HG03175 (cell line): ENCODE data around the gene SORBS1.

Experiments used
- ATAC-seq: cut with Tn5 transposase; IDR thresholded peaks from one replicate; pipeline ENCODE4 v1.9.1; 2021; ENCODE audit warnings: mild to moderate bottlenecking, moderate library complexity; ENCODE audit not compliant: unreplicated experiment

SORBS1 gene

GRCh38 chr10:95330966-95331453 lies 230.2 kb downstream of the SORBS1 start:
- no peak for ATAC-seq

GRCh38 chr10:95329296-95329695 lies 231.9 kb downstream of the SORBS1 start:
- no peak for ATAC-seq

GRCh38 chr10:95328013-95328412 lies 233.2 kb downstream of the SORBS1 start:
- ATAC-seq = no peak

GRCh38 chr10:95327367-95327766 lies 233.8 kb downstream of the SORBS1 start:
- no peak for ATAC-seq

GRCh38 chr10:95326396-95326795 lies 234.8 kb downstream of the SORBS1 start:
- ATAC-seq = no peak

GRCh38 chr10:95325863-95326262 lies 235.3 kb downstream of the SORBS1 start:
- ATAC-seq = no peak

- ATAC-seq = no peak
Measured at GRCh38 chr10:95324436-95325268, 236.5 kb downstream of the SORBS1 start.

GRCh38 chr10:95321554-95322301 lies 239.4 kb downstream of the SORBS1 start:
- no peak for ATAC-seq

GRCh38 chr10:95319239-95319638 lies 241.9 kb downstream of the SORBS1 start:
- no peak for ATAC-seq

GRCh38 chr10:95315509-95315908 lies 245.7 kb downstream of the SORBS1 start:
- no peak for ATAC-seq

- ATAC-seq = no peak
Measured at GRCh38 chr10:95314192-95314918, 246.8 kb downstream of the SORBS1 start.

GRCh38 chr10:95312986-95313495 lies 248.1 kb downstream of the SORBS1 start:
- no peak for ATAC-seq

- ATAC-seq = no peak
Measured at GRCh38 chr10:95312257-95312656, 248.9 kb downstream of the SORBS1 start.

- ATAC-seq = peak; percentile 59
Measured at GRCh38 chr10:95309958-95310357, 251.2 kb downstream of the SORBS1 start.

- no peak for ATAC-seq
Measured at GRCh38 chr10:95308389-95309302, 252.5 kb downstream of the SORBS1 start.

- ATAC-seq = no peak
Measured at GRCh38 chr10:95306851-95307250, 254.3 kb downstream of the SORBS1 start.

GRCh38 chr10:95306318-95306650 lies 254.9 kb downstream of the SORBS1 start:
- ATAC-seq = no peak

- no peak for ATAC-seq
Measured at GRCh38 chr10:95305606-95306317, 255.4 kb downstream of the SORBS1 start.

- ATAC-seq = no peak
Measured at GRCh38 chr10:95304976-95305375, 256.2 kb downstream of the SORBS1 start.

GRCh38 chr10:95304463-95304862 lies 256.7 kb downstream of the SORBS1 start:
- ATAC-seq = no peak
